PC-9 (cell line): ENCODE results near the gene ACSM2B. TPM values are rescaled to one million over a fixed set of nuclear protein-coding genes. Genes with fewer than 3 reads are reported as not detected.

Experiments used
- BruUV-seq: library from RNA; stranded (reverse); fragments of 400-500 nt; replicated peaks from 2 replicates; lab custom pipeline; 2021; lab: Mats Ljungman, UMichigan
- CTCF ChIA-PET: fragments of 300-600 bp; sonication (Branson Sonifier 250); formaldehyde crosslinking; loops from one replicate; lab custom pipeline; 2022; ENCODE audit warnings: antibody characterized with exemption; lab: Charles Lee
- POLR2A ChIA-PET: fragments of 300-600 bp; sonication (Branson Sonifier 250); formaldehyde crosslinking; loops from one replicate; lab custom pipeline; 2022; ENCODE audit warnings: antibody characterized with exemption; ENCODE audit not compliant: unreplicated experiment; lab: Charles Lee
- DNase-seq, 2 experiments: peaks; one replicate each; pipeline versions ENCODE4 v3.0.0 to v3.0.0-alpha.2; 2015 to 2022; ENCODE audit warnings: mixed read lengths in 1 of 2
- H2AFZ ChIP-seq: fragments of 200-600 bp; sonication (generic); 2 replicates; pipeline ENCODE4 v1.8.1; 2017; ENCODE audit warnings: antibody characterized with exemption
- H3F3A ChIP-seq: fragments of 200-600 bp; sonication (generic); 2 replicates; pipeline ENCODE4 v1.8.1; 2017; ENCODE audit warnings: antibody characterized with exemption, mild to moderate bottlenecking, low read depth; ENCODE audit not compliant: insufficient read depth
- H3K27ac ChIP-seq: fragments of 200-600 bp; sonication (generic); 2 replicates; pipeline ENCODE4 v1.6.1; 2016; ENCODE audit warnings: mixed run types
- H3K27me3 ChIP-seq: fragments of 200-600 bp; sonication (generic); 2 replicates; pipeline ENCODE4 v1.6.1; 2016; ENCODE audit warnings: low read depth, mixed run types; ENCODE audit not compliant: insufficient read depth
- H3K36me3 ChIP-seq: fragments of 200-600 bp; sonication (generic); 2 replicates; pipeline ENCODE4 v1.6.1; 2016; ENCODE audit warnings: low read depth, mixed run types
- H3K4me1 ChIP-seq: fragments of 200-600 bp; sonication (generic); replicated peaks from 2 replicates; pipeline ENCODE4 v1.6.1; 2016; ENCODE audit warnings: mixed run types; ENCODE audit not compliant: insufficient read depth
- H3K4me2 ChIP-seq: fragments of 200-600 bp; sonication (generic); 2 replicates; pipeline ENCODE4 v1.6.1; 2017; ENCODE audit warnings: mixed run types
- H3K4me3 ChIP-seq: fragments of 200-600 bp; sonication (generic); 2 replicates; pipeline ENCODE4 v1.6.1; 2016; ENCODE audit warnings: mixed run types
- H3K79me2 ChIP-seq: fragments of 200-600 bp; sonication (generic); 2 replicates; pipeline ENCODE4 v1.6.1; 2017; ENCODE audit warnings: low read depth, mixed run types
- H3K9me2 ChIP-seq: fragments of 200-600 bp; sonication (generic); 2 replicates; pipeline ENCODE4 v1.8.1; 2017; ENCODE audit warnings: mild to moderate bottlenecking; ENCODE audit not compliant: insufficient read depth
- H3K9me3 ChIP-seq: fragments of 200-600 bp; sonication (generic); 2 replicates; pipeline ENCODE4 v1.8.1; 2016; ENCODE audit warnings: low read depth; ENCODE audit not compliant: insufficient read depth
- H4K20me1 ChIP-seq: fragments of 200-600 bp; sonication (generic); 2 replicates; pipeline ENCODE4 v1.8.1; 2017; ENCODE audit not compliant: insufficient read depth
- EZH2 ChIP-seq: fragments of 200-600 bp; sonication (generic); IDR thresholded peaks from 2 replicates; pipeline ENCODE4 v1.8.0; 2017; ENCODE audit warnings: antibody characterized with exemption, low read depth
- intact Hi-C: fragments of 100-400 bp; cut with micrococcal nuclease; formaldehyde crosslinking; loops from one replicate; pipeline ENCODE4 v1.10.0; 2022; ENCODE audit not compliant: unreplicated experiment
- total RNA-seq: library from RNA; stranded (reverse); gene quantifications from 2 replicates; pipeline ENCODE4 v1.2.3, GENCODE V29; 2021
- TF ChIP-seq, protein P1 (sequence below): fragments of 200-600 bp; sonication (generic); conservative IDR thresholded peaks from 2 replicates; pipeline ENCODE4 v1.6.1; 2017; ENCODE audit warnings: mixed run types, antibody characterized with exemption, mild to moderate bottlenecking, moderate library complexity

ACSM2B gene
- total RNA-seq, 1 experiment from 2014 or later, result not detected

DNA sequence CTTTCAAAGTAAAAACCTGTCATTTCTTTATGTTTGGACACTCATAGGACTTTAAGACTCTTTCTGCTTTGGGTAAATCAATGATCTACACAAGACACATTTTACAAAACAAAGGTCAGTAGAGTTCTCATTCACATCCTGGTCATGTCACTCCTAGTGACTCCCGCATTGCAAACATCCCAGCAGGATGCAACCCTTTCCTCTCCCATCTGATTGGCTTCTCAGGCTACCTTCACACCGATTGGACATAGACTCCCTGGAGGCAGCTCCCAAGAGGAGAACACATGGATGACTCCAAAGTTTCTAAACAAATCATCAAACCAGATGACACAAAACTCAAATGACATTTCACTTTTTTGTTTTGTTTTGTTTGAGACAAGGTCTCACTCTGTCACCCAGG lies 43.8 kb upstream of the ACSM2B start:
- CTCF ChIA-PET, result no interaction called here
- Histone ChIP-seq H3K9me2 (no peaks in the 10 kb centered on the region), H3K27ac (no peak overlapping the region), H3K4me2 (no peak overlapping the region), H3K4me1 (no peaks in the 10 kb centered on the region), H3K27me3 (peaks cover 35% of the 10 kb centered on the region), H3K36me3 (no peaks in the 10 kb centered on the region), H3F3A (no peaks in the 10 kb centered on the region), H3K79me2 (no peaks in the 10 kb centered on the region), H3K4me3 (no peak overlapping the region), H3K9me3 (no peaks in the 10 kb centered on the region), H4K20me1 (no peaks in the 10 kb centered on the region), H2AFZ (no peak overlapping the region)
- BruUV-seq, result no TSS peak
- intact Hi-C loops, result no loop called here
- POLR2A ChIA-PET, result no interaction called here
- no peak for DNase-seq
- no peak for TF ChIP-seq EZH2

DNA sequence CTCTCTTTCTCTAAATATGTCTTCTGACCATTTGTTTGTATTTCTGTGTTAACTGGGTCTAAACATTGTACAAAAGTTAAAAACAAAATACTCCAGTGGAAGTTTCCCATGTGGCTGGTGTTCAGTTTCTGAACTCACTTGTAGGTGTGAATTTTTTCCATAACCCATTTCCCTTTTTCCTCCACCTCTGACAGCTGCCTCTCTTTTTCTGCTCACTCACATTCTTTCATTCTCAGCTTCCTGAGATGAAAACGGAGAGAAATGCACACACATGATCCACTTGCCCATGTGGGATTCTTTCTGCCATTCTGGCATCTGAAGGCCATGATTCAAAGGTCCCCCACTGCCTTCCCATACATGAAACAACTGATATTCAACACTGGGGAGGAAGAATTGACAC lies 41.1 kb upstream of the ACSM2B start:
- Histone ChIP-seq H4K20me1 (no peaks in the 10 kb centered on the region), H3K4me3 (no peak overlapping the region), H3K9me2 (no peaks in the 10 kb centered on the region), H3F3A (no peaks in the 10 kb centered on the region), H3K4me1 (no peaks in the 10 kb centered on the region), H3K79me2 (no peaks in the 10 kb centered on the region), H2AFZ (no peak overlapping the region), H3K27ac (no peak overlapping the region), H3K9me3 (no peaks in the 10 kb centered on the region), H3K36me3 (no peaks in the 10 kb centered on the region), H3K4me2 (no peak overlapping the region), H3K27me3 (peaks cover 51% of the 10 kb centered on the region)
- CTCF ChIA-PET, result no interaction called here
- TF ChIP-seq, protein P1, sequence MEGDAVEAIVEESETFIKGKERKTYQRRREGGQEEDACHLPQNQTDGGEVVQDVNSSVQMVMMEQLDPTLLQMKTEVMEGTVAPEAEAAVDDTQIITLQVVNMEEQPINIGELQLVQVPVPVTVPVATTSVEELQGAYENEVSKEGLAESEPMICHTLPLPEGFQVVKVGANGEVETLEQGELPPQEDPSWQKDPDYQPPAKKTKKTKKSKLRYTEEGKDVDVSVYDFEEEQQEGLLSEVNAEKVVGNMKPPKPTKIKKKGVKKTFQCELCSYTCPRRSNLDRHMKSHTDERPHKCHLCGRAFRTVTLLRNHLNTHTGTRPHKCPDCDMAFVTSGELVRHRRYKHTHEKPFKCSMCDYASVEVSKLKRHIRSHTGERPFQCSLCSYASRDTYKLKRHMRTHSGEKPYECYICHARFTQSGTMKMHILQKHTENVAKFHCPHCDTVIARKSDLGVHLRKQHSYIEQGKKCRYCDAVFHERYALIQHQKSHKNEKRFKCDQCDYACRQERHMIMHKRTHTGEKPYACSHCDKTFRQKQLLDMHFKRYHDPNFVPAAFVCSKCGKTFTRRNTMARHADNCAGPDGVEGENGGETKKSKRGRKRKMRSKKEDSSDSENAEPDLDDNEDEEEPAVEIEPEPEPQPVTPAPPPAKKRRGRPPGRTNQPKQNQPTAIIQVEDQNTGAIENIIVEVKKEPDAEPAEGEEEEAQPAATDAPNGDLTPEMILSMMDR, result no peak
- no peak for TF ChIP-seq EZH2
- BruUV-seq, result no TSS peak
- intact Hi-C loops, result loop anchor here (5.0 kb wide), 1 partner anchor 75 kb away; no protein-coding TSS in a partner anchor
- no peak for DNase-seq
- POLR2A ChIA-PET, result no interaction called here

- CTCF ChIA-PET, result no interaction called here
- TF ChIP-seq EZH2, result no peak
- TF ChIP-seq, protein P1, result no peak
- intact Hi-C loops, result loop anchor here (5.0 kb wide), 1 partner anchor 78 kb away; no protein-coding TSS in a partner anchor
- Histone ChIP-seq H3K4me2 (no peak overlapping the region), H3K9me3 (no peaks in the 10 kb centered on the region), H3K27me3 (peaks cover 62% of the 10 kb centered on the region), H3K79me2 (no peaks in the 10 kb centered on the region), H3F3A (no peaks in the 10 kb centered on the region), H3K4me1 (no peaks in the 10 kb centered on the region), H3K4me3 (no peak overlapping the region), H3K9me2 (no peaks in the 10 kb centered on the region), H4K20me1 (no peaks in the 10 kb centered on the region), H2AFZ (no peak overlapping the region), H3K36me3 (no peaks in the 10 kb centered on the region), H3K27ac (no peak overlapping the region)
- POLR2A ChIA-PET, result no interaction called here
- no TSS peak for BruUV-seq
- DNase-seq, result no peak
These were observed 38.3 kb upstream of the ACSM2B start for GRCh38 chr16:20614186-20615141.
